Anterior cingulate cortex (tissue), 58 donors: ENCODE results near the gene MPPED1.

Source experiments
- DNase-seq, 58 donors: peaks; one replicate each; lab custom pipeline; 2025; lab: John Stamatoyannopoulos, UW

Gene MPPED1

GRCh38 chr22:43427296-43428004 is 15.6 kb downstream of the MPPED1 start:
- DNase-seq = no peak

DNA sequence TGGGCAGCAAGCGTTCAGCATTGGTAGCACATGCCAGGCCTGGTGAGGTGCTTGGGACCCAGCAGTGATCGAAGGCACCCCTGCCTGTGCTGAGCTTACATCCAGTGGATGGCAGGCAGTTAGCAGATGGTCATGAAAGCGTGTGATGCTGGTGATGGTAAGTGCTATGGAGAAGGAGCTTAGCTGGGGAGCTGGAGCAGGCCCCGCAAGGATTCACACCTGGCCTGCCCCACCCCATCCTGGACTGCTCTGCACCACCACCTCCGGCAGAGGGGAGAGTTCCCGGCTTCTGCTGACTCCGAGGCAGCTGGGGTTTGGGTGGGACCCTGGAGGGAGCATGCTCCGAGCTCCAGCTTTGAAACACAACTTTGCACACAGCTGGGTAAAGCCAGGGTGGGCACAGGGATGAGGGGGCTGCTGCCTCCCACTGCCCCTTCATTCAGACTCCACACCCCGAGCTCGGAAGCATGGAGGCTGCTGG is 16.2 kb downstream of the MPPED1 start:
- no peak for DNase-seq

GRCh38 chr22:43428521-43428920 is 16.7 kb downstream of the MPPED1 start:
- DNase-seq = no peak

- DNase-seq = no peak
Observed at GRCh38 chr22:43429426-43429825, 17.6 kb downstream of the MPPED1 start.

- no peak for DNase-seq
Observed at GRCh38 chr22:43431808-43432554, 20.2 kb downstream of the MPPED1 start.

GRCh38 chr22:43432883-43433415 is 21.1 kb downstream of the MPPED1 start:
- DNase-seq = no peak

- no peak for DNase-seq
Observed at GRCh38 chr22:43433451-43434274, 21.8 kb downstream of the MPPED1 start.

DNA sequence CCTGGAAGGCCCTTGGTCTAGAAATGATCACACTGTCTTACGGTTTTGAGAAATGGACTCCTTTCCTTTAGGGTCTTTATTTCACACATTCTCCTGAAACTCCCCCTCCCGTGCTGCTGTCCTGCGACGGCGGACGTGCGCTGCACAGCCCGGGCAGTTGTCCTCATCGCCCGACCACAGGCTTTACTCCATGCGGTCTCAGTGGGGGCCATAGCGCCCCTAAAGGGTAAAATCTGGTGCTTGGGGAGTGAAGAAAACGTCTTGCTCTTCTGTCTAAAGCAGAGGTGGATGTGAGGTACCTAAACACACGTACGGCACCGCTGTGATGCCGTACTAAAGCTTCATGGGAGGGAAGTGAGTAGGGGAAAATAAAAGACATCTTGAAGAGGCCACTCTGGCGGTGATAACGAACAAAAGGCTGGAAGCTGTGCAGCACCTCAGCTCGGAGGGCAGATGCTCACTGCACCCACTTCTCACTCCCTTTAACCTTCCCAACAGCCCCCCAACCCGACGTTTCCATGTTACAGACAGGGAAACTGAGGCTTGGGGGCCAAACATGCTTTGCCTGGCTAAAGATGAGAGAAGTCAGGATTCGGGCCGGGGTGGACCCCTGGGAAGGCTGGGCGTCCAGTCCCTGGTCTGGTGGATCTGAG is 22.6 kb downstream of the MPPED1 start:
- no peak for DNase-seq

DNA sequence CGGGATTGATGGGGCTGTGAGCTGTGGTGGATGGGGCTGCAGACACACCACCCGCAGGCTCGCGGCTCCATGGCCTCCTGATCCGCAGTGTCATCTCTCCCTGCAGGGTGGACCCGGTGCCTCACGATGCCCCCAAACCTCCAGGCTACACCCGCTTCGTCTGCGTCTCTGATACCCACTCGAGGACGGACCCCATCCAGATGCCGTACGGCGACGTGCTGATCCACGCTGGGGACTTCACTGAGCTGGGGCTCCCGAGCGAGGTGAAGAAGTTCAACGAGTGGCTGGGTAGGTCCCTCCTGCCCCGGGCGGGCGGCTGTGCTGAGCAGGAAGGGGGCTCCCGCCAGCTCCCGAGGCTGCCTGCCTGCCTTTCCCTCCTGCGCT is 23.1 kb downstream of the MPPED1 start:
- DNase-seq = no peak

- DNase-seq = peak in 5 of 58 donors; percentile 6 to 31 (median 21)
Observed at GRCh38 chr22:43435851-43436811, 24.3 kb downstream of the MPPED1 start.

DNA sequence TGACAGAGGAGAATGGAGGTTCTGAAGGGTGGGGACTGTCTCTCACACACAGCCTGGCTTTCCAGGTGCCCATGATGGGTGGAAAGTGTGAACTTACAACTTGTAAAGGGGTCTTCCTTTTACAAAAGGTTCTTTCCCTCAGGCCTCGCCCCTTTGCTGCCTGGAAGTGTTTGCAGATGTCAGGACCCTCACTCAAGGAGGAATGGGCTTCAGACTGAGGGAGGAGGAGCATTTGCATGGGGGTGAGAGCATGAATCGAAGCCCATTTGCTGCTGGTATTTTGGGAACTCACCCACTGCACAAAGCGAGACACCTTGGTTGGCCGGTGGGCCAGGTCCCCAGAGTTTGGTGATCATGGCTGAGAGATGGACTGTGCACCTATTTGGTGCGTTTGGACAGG is 25.1 kb downstream of the MPPED1 start:
- DNase-seq = no peak

GRCh38 chr22:43437871-43438475 is 26.2 kb downstream of the MPPED1 start:
- DNase-seq = no peak

- no peak for DNase-seq
Observed at GRCh38 chr22:43438666-43439347, 27.0 kb downstream of the MPPED1 start.

DNA sequence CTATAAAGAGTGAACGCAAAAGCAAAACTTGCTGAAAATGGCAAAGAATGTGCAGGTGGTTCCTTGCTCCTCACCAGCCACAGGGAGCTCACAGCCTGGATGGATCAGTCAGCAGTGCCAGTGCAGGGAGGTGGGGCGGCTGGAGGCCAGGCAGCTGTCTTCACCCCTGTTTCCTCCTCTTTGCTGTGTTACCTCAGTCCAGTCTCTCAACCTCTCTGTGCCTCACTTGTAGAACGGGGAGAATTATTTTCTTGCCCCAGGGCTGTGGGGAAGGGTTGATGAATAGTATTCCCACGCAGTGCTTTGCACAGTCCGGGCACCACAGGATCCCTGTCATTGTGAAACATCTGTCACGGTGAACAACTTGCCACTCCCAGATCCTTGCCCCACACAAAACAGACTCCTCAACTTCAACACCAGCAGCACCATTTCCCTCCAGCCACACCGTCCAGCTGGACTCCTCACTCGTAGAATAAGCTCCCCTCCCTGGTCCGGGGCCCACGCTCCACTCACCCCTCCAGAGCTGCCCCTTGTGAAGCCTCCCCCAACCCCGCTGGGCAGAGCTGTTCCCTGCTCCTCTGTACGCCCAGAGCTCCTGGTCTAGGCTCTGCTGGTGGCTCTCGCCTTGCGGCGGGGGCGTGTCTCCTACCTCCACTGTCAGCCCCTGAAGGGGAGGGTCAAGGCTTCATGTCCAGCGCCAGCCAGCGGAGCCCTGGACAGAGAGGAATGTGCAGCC is 27.7 kb downstream of the MPPED1 start:
- no peak for DNase-seq

DNA sequence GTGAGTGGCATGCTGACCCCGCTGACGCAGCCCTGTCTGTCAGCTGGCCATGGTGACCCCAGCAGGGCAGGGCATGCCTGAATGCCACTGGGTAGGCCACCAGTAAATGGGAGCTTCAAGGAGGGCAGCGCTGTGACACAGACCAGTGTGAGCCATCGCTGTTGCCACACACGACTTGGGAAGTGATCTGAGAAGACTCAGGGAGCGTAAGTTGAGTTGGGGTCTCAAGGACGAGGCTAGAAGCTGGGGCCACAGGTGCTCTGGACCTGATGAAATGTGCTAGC is 28.2 kb downstream of the MPPED1 start:
- no peak for DNase-seq

DNA sequence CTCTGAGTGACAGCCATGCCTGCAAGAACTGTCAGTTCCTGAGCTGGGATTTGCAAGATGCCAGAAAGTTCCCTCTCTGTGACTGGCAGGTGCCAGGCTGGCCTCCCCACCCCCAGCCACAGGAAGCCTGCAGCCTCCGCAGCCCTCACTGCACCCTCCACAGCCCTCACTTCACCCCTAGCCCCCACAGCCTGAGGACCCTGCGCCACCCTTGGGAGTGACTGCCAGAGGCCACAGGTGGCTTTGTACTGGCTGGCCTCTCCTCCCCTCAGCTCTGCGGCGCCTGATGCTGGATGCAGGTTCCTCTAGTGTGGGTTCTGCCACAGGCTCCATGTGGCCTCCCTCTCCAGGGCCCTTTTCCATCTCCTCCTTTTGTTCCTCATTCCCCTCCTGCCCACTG is 28.7 kb downstream of the MPPED1 start:
- no peak for DNase-seq

DNA sequence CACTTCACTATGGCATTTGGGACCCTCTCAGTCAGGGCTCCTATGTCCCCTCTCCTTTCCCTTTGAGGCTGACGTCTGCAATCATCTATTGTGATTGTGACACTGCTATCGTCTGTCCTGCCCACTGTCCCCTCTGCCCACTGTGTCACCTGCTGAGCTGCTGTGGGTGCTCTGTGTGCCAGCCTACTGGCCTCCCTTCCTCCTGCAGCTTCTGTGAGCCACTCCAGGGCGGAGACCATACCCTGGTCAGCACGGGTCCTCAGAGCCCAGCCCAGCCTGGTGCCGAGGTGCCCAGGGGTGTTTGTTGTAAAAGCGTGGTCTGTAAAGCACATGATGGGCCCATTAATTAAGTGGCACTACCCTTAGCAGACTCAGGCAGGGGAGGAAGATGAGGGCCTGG is 29.4 kb downstream of the MPPED1 start:
- no peak for DNase-seq

DNA sequence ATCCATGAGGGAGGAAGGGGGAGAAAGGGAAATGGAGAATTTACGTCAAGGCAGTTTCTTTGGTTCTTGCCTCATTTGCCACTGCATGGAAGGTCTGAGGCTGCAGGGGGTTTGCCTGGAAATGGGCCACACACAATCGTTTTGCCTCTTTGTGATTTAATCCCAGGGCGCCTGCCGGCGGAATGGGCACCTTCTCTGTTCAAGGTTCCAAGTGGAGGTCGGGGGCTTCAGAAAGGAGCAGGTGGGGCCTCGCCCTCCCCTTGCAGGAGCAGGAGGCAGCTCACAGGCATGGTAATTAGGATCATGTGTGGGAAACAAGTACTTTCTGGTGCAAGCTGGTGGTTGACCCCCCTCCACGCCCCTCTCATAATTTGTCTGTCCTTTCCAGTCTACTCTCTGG is 29.9 kb downstream of the MPPED1 start:
- DNase-seq = no peak
